Measurements from ENCODE around the gene ITGAL.

DNA sequence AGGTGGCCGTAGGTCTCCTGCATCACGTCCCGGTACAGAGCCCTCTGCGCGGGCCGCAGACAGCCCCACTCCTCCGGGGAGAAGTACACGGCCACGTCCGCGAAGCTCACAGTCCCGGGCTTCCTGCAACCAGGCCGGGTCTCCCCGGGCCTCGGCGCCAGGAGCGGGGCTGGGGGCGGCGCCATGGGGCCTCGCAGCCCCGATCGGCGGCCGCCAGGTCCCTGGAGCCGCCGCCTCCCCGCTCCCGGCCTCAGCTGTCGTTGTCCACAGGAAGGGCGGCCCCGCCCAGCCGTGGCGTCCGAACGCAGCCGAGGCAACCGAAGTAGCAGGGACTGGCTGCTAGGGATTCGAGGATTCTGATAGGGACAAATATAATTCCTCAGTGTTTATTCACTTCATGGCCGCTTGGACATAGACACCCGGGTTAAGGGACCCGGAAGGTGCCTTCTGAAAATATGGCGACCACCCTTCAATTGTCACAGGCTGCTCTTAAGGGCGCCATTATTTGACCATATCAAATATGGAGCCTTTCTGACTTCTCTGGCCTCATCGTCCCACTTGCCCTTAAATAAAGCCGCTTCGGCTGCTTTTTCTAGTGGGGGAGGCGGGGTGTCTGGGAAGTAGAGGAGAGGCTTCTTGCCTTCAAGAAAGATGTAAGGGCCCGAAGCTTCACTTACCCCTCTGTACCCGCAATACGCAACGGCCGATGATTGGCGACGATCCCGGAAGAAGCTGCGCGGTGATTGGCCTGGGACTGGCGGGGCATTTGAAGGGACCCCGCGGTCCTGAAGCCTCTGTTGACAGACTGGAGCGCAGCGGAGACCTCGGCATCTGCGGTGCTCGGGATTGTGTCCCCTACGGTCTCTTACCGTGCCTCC, 99.1 kb downstream of the ITGAL start, which contains the start of gene ZNF688:
- TF ChIP-seq ZBTB8A (CRISPR knock-in tag; IDR thresholded peaks at IDR 0.05; ENCODE audit: borderline replicate concordance, low read depth) (no peak), ZBTB42 (CRISPR knock-in tag; IDR thresholded peaks at IDR 0.05) (no peak; the same call in 1 of the 2 replicates), KDM6A (CRISPR knock-in tag; IDR thresholded peaks at IDR 0.05; ENCODE audit: low read depth) (no peak), SP1 (IDR thresholded peaks at IDR 0.05) (no peak), SP1 (CRISPR knock-in tag; IDR thresholded peaks at IDR 0.05) (peak; percentile 13; the same call in 1 of the 2 replicates), SRSF1 (optimal IDR thresholded peaks at IDR 0.05; ENCODE audit: low read depth, low read length) (peak; percentile 20), EZH2 (conservative IDR thresholded peaks at IDR 0.05; ENCODE audit: low read depth, low read length) (no peak), SP2 (CRISPR knock-in tag; IDR thresholded peaks at IDR 0.05) (peak; percentile 50; the same call in 1 of the 2 replicates), ZNF24 (IDR thresholded peaks at IDR 0.05) (no peak)
